H9 (cell line): ENCODE results near the gene ENOSF1. TPM values are rescaled to one million over a fixed set of nuclear protein-coding genes. Genes with fewer than 3 reads are reported as not detected.

Experiments
- DNase-seq: peaks from one replicate; pipeline ENCODE4 v3.0.0-alpha.2; 2017
- H2AFZ ChIP-seq: one replicate; pipeline ENCODE4 v1.6.1; 2013; ENCODE audit warnings: mild to moderate bottlenecking, low read length, control low read depth, moderate library complexity
- H2AK5ac ChIP-seq: 2 replicates; pipeline ENCODE4 v1.6.1; 2013; ENCODE audit warnings: low read length, control low read depth, mixed read lengths; ENCODE audit not compliant: insufficient read length
- H2BK120ac ChIP-seq: one replicate; pipeline ENCODE4 v1.6.1; 2013; ENCODE audit warnings: low read depth, mild to moderate bottlenecking, low read length, control low read depth, inconsistent platforms; ENCODE audit not compliant: poor library complexity, severe bottlenecking
- H2BK12ac ChIP-seq: 2 replicates; pipeline ENCODE4 v1.6.1; 2013; ENCODE audit warnings: low read length, control low read depth, mixed read lengths, low read depth; ENCODE audit not compliant: insufficient read length
- H2BK15ac ChIP-seq: 2 replicates; pipeline ENCODE4 v1.6.1; 2013; ENCODE audit warnings: low read depth, low read length, control low read depth
- H2BK20ac ChIP-seq: one replicate; pipeline ENCODE4 v1.6.1; 2013; ENCODE audit warnings: low read depth, mild to moderate bottlenecking, low read length, control low read depth, inconsistent platforms; ENCODE audit not compliant: poor library complexity, severe bottlenecking
- H2BK5ac ChIP-seq: 2 replicates; pipeline ENCODE4 v1.6.1; 2013; ENCODE audit warnings: low read length, control low read depth, mixed read lengths; ENCODE audit not compliant: insufficient read length
- H3K14ac ChIP-seq: 2 replicates; pipeline ENCODE4 v1.6.1; 2013; ENCODE audit warnings: low read length, control low read depth; ENCODE audit not compliant: insufficient read depth
- H3K18ac ChIP-seq: 2 replicates; pipeline ENCODE4 v1.6.1; 2013; ENCODE audit warnings: low read depth, mild to moderate bottlenecking, mixed read lengths, low read length, control low read depth; ENCODE audit not compliant: insufficient read length
- H3K23ac ChIP-seq: 2 replicates; pipeline ENCODE4 v1.6.1; 2013; ENCODE audit warnings: low read length, control low read depth, mixed read lengths, low read depth; ENCODE audit not compliant: insufficient read length
- H3K23me2 ChIP-seq: 2 replicates; pipeline ENCODE4 v1.6.1; 2013; ENCODE audit warnings: low read depth, mild to moderate bottlenecking, mixed read lengths, low read length, control low read depth; ENCODE audit not compliant: insufficient read length, poor library complexity, severe bottlenecking
- H3K27ac ChIP-seq: 2 replicates; pipeline ENCODE4 v1.5.1; 2013; ENCODE audit warnings: low read length, control low read depth, mixed read lengths, low read depth; ENCODE audit not compliant: insufficient read length
- H3K27me3 ChIP-seq: 2 replicates; pipeline ENCODE4 v1.6.1; 2013; ENCODE audit warnings: low read length, control low read depth, inconsistent platforms; ENCODE audit not compliant: insufficient read depth
- H3K4ac ChIP-seq: 2 replicates; pipeline ENCODE4 v1.6.1; 2013; ENCODE audit warnings: low read depth, mild to moderate bottlenecking, control low read depth, inconsistent platforms, low read length, moderate library complexity
- H3K4me1 ChIP-seq: 2 replicates; pipeline ENCODE4 v1.6.1; 2013; ENCODE audit warnings: low read length, control low read depth, inconsistent platforms; ENCODE audit not compliant: insufficient read depth
- H3K4me2 ChIP-seq: 2 replicates; pipeline ENCODE4 v1.6.1; 2013; ENCODE audit warnings: low read length, control low read depth, mixed read lengths; ENCODE audit not compliant: insufficient read length, insufficient read depth
- H3K56ac ChIP-seq: 2 replicates; pipeline ENCODE4 v1.6.1; 2013; ENCODE audit warnings: low read depth, mild to moderate bottlenecking, mixed read lengths, low read length, control low read depth; ENCODE audit not compliant: insufficient read length
- H3K79me1 ChIP-seq: 2 replicates; pipeline ENCODE4 v1.6.1; 2013; ENCODE audit warnings: low read depth, mild to moderate bottlenecking, moderate library complexity, low read length, control low read depth, inconsistent platforms; ENCODE audit not compliant: insufficient read depth, poor library complexity, severe bottlenecking
- H3K79me2 ChIP-seq: 2 replicates; pipeline ENCODE4 v1.6.1; 2013; ENCODE audit warnings: low read length, control low read depth, inconsistent platforms; ENCODE audit not compliant: insufficient read depth
- H3K9ac ChIP-seq: 2 replicates; pipeline ENCODE4 v1.6.1; 2013; ENCODE audit warnings: low read length, control low read depth, mixed read lengths; ENCODE audit not compliant: insufficient read length; ENCODE audit errors: extremely low read depth
- H3K9me3 ChIP-seq: one replicate; pipeline ENCODE4 v1.6.1; 2013; ENCODE audit warnings: low read depth, low read length, inconsistent platforms; ENCODE audit not compliant: control insufficient read depth
- H3T11ph ChIP-seq: one replicate; pipeline ENCODE4 v1.6.1; 2013; ENCODE audit warnings: mild to moderate bottlenecking, low read length, control low read depth, inconsistent platforms
- H4K20me1 ChIP-seq: one replicate; pipeline ENCODE4 v1.6.1; 2013; ENCODE audit not compliant: control insufficient read depth, insufficient read length, insufficient read depth
- H4K5ac ChIP-seq: 2 replicates; pipeline ENCODE4 v1.6.1; 2013; ENCODE audit warnings: low read depth, mild to moderate bottlenecking, mixed read lengths, low read length, control low read depth; ENCODE audit not compliant: insufficient read length
- H4K8ac ChIP-seq: replicated peaks from 2 replicates; pipeline ENCODE4 v1.6.1; 2013; ENCODE audit warnings: low read length, control low read depth, mixed read lengths, low read depth; ENCODE audit not compliant: insufficient read length
- H4K91ac ChIP-seq: 2 replicates; pipeline ENCODE4 v1.6.1; 2013; ENCODE audit warnings: low read depth, mild to moderate bottlenecking, moderate library complexity, mixed read lengths, low read length, control low read depth; ENCODE audit not compliant: insufficient read length
- H3K27ac Mint-ChIP-seq, 3 experiments: 2 replicates in 2 of 3; 3 replicates in 1 of 3; pipeline ENCODE4 v1.8.0; 2020 to 2021; ENCODE audit warnings: mixed read lengths in 3 of 3, mild to moderate bottlenecking in 1 of 3, moderate library complexity in 1 of 3
- H3K27me3 Mint-ChIP-seq: 2 replicates; pipeline ENCODE4 v1.8.0; 2021; ENCODE audit warnings: low read depth, mild to moderate bottlenecking, moderate library complexity, mixed read lengths
- H3K36me3 Mint-ChIP-seq, 3 experiments: 2 replicates in 2 of 3; 3 replicates in 1 of 3; pipeline ENCODE4 v1.8.0; 2020 to 2021; ENCODE audit warnings: low read depth in 3 of 3, mixed read lengths in 3 of 3; ENCODE audit not compliant: insufficient read depth in 1 of 3
- H3K4me1 Mint-ChIP-seq, 2 experiments: 2 replicates each; pipeline ENCODE4 v1.8.0; 2020; ENCODE audit warnings: mixed read lengths in 2 of 2
- H3K4me3 Mint-ChIP-seq, 2 experiments: 2 replicates in 1 of 2; 3 replicates in 1 of 2; pipeline ENCODE4 v1.8.0; 2020 to 2021; ENCODE audit warnings: mild to moderate bottlenecking in 2 of 2, mixed read lengths in 2 of 2, moderate library complexity in 1 of 2
- H3K9me3 Mint-ChIP-seq, 2 experiments: 2 replicates in 1 of 2; 3 replicates in 1 of 2; pipeline ENCODE4 v1.8.0; 2020; ENCODE audit warnings: mild to moderate bottlenecking in 2 of 2, mixed read lengths in 2 of 2, moderate library complexity in 1 of 2
- CTCF ChIP-seq: fragments of 200-600 bp; sonication (generic); conservative IDR thresholded peaks from 3 replicates; pipeline ENCODE4 v1.8.0; 2021; ENCODE audit warnings: antibody characterized with exemption, mild to moderate bottlenecking
- WGBS: extraction: QIAGEN DNeasy Blood & Tissue Kit; methylation state at CpG from one replicate; pipeline ENCODE4 v1.1.7; 2013; ENCODE audit warnings: missing lambda C conversion rate, low lambda C conversion rate, mixed read lengths; ENCODE audit not compliant: insufficient read length; ENCODE audit errors: extremely low coverage; 5-methylcytosine and 5-hydroxymethylcytosine counted together
- total RNA-seq: library from RNA; stranded (reverse); gene quantifications from 2 replicates; pipeline ENCODE4 v1.2.1, GENCODE V29; 2021

The ENOSF1 gene
- total RNA-seq, 1 experiment from 2014 or later: 40.3 TPM

- no peak overlapping the region for H3K14ac ChIP-seq
- WGBS: no CpG with 5 or more reads among the region's 3 CpGs
- no peaks in the 10 kb centered on the region for H3K79me1 ChIP-seq
- H3K18ac ChIP-seq: no peak overlapping the region
- H3K4ac ChIP-seq: no peak overlapping the region
- no peak overlapping the region for H2AFZ ChIP-seq
- H3K79me2 ChIP-seq: no peaks in the 10 kb centered on the region
- no peak overlapping the region for H3T11ph ChIP-seq
- H2BK12ac ChIP-seq: no peak overlapping the region
- H3K27ac ChIP-seq: no peak overlapping the region
- H2BK5ac ChIP-seq: no peak overlapping the region
- Mint-ChIP-seq H3K4me3 (no peak overlapping the region), H3K27me3 (no peaks in the 10 kb centered on the region), H3K4me1 (no peaks in the 10 kb centered on the region), H3K9me3 (no peaks in the 10 kb centered on the region), H3K27ac (no peak overlapping the region; a peak in 1 of 7 replicates), H3K36me3 (peaks cover 10 to 77% (median 44%) of the 10 kb centered on the region in 3 experiments; a peak in 6 of 7 replicates)
- H3K4me2 ChIP-seq: no peak overlapping the region
- H3K23ac ChIP-seq: no peak overlapping the region
- H3K27me3 ChIP-seq: no peaks in the 10 kb centered on the region
- H3K23me2 ChIP-seq: no peaks in the 10 kb centered on the region
- no peak overlapping the region for H4K5ac ChIP-seq
- no peak for TF ChIP-seq CTCF
- no peaks in the 10 kb centered on the region for H4K20me1 ChIP-seq
- no peak overlapping the region for H4K91ac ChIP-seq
- H3K9me3 ChIP-seq: no peaks in the 10 kb centered on the region
- H3K9ac ChIP-seq: no peak overlapping the region
- no peak overlapping the region for H2BK20ac ChIP-seq
- H3K4me1 ChIP-seq: no peaks in the 10 kb centered on the region
- H2AK5ac ChIP-seq: no peak overlapping the region
- H2BK15ac ChIP-seq: no peak overlapping the region
- H2BK120ac ChIP-seq: no peak overlapping the region
- no peak overlapping the region for H3K56ac ChIP-seq
- DNase-seq: no peak
- H4K8ac ChIP-seq: no peak overlapping the region
Measured at GRCh38 chr18:676736-677135, 35.7 kb downstream of the ENOSF1 start.
